Activated CD4-positive, alpha-beta T cell treated with anti-CD3 and anti-CD28 coated beads for 1 hour (primary cell): ENCODE measurements around the gene SDC1.

ENCODE experiments used
- DNase-seq: peaks from one replicate; pipeline ENCODE4 v3.0.0-alpha.2; 2020

Gene SDC1

DNA sequence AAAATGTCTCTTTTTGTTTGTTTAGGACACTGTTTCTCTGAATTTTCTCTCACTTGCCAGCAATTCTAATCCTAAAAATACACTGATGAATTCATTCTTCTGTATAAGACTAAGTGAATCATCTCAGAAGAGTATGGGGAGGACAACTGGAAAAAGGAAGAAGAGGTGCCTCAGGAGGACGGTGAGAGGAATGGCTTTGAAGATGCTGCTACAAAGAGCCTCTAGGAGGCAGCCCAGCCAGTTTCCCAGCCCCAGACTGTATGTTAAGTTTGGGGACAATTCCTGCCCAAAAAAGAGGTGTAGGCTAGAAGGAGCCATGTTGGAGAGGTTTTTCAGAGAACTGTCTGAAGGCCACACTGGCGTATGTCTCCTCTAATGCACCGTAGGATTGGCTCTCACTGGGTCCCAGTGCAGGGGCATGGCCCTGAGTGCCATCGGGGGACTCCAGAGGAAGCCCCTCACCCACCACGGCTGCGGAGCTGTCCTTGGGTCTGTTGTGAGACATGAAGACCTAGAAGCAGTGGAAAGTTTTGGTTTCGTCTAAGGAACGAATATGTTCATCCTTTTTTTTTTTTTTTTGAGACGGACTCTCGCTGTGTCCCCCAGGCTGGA, 3.1 kb upstream of the SDC1 start:
- DNase-seq: peak; percentile 3

DNA sequence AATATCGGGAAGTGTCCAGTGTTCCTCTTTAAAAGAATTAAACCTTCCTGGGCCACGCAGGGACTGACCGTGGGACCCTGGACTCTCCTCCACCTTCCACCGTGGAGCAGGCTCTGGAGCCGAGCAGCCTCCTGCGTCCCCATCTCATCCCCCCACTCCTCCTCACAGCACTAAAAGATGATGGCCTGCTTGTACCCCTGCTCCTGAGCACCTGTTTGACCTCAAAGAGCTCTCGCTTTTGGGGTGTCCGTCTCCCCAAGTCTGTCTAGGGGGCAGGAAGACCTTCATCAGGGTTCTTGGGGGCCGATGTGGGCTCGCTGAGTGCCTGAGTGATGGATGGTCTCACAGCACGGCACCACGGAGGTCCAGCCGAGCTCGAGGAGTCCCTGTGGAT, 1.2 kb upstream of the SDC1 start:
- DNase-seq: no peak

DNA sequence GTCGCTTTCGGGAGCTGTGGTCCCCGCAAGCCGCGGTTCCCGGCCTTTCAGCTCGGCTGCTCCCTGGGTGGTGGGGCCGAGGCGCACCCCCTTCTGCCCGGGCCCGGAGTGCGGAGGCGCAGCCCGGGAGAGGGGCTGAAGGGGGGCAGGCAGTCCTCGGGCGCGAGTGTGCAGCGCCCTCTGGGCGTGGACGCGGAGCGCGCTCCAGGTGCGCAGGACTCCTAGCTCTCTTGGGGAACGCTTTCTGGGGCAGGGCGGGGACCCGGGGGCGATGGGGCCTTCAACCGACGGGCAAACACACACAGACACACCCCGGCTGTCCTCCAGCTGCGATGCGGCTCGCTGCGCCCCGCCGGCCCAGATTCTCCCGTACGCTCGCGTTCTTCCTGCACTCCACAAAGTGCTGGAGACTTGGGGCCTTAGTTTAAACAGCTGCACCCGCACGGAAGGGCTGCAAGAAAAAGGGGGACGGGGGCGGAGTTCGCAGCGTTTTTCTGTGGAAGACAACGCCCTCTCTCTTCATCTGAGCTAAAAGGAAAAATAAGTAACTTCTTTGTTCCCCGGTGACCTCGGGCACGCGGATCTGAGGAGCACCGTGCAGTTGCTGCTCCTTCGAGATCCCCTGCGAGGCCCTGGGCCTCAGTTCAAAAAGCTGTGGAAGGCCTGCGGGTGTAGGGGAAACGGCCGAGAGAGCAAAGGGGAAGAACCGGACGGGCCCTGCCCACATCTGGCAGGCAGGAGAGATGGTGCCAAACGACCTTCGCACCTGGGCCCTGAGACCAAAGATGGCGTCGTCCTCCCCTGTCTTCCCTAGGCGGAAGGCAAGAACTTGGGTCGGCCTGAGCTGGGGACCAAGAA, 593 bp upstream of the SDC1 start:
- DNase-seq: no peak

DNA sequence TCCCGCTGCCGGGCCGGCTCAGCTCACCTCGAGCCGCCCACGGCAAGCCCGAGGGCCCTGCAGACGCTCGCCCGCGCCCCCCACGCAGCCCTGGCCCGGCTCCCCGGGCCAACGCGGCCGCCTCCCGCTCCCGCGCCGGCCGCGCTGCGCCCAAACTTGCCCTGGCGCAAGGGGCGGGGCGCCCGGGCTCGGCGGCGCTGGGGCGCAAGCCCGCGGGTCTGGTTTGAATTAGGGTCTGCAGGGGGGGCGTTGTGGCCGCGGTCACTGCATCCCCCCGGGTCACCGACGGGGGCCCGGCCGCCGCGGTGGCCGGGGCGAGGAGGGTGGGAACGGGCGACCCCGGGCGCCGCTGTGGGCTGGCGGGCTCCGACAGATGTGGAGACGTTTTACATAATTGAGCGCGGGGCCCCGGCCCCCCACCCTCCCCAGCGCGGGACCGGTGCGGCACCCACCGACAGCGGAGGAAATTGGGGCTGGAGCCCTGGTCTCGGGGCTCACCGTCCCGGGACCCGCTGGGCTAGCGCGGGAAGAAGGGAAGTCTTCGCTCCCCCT, 690 bp downstream of the SDC1 start:
- DNase-seq: no peak

DNA sequence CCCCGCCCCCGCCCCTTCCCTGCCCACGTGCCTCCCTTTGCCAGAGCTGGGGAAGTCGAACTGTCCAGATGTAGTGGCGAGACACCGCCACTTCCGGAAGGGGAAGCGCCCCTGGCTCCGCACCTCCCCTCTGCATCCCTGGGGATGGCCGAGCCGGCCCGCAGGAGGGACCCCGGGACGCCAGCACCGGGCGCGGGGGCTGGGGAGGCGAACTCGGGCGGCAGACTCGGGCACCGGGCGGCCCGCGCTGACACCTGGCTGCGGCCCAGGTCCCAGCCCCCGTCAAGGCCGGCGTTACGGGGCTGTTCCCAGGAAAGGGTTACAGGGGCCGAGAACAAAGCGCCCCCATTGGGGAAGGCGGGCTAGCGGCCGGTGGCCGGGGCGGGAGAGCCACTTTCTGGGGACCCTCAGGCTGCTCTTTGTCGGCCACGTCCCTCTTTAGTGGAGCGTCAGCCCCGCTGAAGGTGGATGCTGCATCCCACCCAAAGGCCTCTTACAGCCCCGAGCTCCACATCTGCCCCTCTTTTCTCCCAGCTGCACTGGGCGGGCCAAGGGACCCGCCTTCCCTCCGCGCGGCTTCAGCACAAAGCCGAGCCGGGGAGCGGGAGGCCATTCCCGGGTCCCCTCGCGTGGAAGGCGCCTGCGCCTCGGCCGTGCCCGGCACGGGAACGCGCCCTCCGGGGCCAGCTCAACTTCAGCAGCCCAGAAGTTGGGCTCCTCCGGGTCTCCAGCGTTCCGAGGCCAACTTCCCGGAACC, 1.3 kb downstream of the SDC1 start:
- no peak for DNase-seq

DNA sequence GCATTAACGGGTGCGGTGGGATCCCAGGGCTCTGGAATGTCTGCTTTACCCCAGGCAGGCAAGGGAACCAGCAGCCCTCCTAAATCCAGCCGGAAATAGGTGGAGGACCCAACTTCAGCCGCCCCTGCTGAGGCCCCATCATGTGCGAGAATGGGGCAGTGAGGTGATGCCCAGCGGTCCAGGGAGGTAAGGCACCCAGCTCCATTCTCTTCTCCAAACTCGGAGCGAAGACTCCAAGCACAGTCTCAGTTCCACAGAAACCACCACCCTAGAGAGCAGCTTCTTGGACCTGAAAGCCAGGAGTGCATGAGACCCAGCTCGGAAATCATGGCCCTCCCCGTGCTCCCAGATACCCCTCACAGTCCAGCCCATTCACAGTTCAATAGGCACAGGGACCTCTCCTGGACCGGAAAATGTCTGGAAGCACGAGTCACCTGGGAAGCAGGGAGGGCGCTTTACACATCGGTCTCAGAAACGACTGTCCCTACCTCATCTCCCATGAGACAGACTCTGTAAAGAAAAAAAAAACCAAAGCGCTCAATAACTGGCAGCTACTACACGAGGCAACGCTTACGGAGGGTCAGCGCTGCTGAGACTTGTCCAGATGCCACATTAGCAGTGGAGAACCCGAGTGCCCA, 2.0 kb downstream of the SDC1 start:
- no peak for DNase-seq

DNA sequence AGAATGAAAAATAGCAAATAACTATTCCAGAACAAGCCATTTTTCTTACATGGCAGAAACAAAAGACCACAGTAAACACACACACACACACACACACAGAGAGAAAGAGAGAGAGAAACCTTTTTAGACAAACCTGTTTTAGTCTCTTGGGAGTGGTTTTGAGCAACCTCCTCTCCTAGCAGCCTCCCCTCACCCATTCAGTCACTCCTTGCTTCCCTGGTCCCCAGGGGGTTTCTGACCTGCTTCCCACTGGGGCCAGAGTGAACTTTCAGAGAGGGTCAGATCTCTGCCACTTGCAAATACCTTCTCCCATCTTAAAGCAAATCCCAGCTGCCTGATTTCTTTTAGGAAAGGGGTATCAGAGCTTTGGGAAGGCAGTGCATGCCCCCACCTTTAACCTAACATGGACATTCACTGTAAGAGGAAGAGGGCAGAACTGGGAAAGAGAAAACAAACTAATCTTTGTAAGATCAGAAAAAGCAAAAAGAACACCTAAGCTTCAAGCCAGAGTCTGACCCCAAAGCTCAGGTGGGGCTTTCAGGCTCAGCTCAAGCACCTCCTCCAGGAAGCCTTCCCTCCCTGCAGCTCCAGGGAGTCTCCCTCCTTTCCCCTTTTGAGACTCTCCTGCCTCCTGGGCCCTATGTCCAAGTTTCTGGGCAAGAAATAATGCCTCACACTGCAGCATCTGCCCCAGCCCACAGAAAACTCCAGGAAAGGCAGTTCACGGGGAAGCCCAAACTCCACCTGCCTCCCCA, 2.7 kb downstream of the SDC1 start:
- DNase-seq: no peak

DNA sequence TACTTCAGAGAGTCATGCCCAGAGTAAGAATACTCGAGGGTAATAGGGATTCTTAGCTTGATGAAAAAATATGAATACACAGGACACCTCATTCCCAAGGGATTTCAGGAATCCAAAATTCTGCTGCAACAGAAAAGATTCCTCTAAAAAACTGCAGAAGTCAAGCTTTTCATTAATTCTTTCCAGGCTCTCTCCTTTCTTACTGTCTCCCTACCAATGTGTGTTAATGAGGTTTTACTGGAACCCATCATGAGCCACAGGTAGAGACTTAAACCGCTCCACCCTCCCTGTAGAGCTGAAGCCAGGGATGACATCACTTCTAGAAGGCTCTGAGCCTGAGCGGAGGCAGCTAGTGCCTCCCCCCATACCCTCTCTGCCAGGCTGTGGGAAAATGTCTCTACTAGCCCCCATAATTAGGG, 3.4 kb downstream of the SDC1 start:
- no peak for DNase-seq

DNA sequence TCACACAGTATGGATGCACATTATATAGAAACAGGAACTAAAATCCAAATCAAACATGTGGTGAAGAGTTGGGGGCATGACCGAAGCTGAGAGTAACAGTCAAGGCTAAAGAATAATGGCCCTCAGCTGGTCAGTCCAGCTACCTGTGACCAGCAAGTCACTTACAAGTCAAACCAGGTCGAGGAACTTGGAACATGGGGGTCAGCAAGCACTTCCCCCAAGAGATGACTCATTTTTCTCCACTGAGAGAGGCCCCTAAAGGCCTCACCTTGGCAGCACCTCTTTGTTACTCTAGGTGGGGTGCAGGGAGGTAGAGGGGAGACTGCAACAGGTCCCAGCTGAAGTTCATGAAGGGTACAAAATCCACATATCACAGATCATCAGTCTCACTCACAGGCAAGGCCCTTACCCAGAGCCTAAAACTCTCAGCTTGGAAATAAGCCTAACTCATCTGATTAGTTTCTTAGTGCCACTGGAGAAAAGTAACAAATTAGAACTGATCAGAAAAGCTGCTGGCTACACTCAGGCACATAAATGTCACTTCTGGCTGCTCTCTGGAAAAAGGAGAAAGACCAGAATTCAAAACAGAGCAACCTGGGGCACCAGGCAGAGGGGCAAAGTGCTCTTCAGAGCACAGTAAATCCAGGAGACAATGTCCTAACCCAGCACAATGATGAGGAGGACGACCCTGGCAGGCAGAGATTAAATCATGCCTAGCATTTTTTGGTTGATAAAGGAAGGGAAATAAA, 4.0 kb downstream of the SDC1 start:
- no peak for DNase-seq

DNA sequence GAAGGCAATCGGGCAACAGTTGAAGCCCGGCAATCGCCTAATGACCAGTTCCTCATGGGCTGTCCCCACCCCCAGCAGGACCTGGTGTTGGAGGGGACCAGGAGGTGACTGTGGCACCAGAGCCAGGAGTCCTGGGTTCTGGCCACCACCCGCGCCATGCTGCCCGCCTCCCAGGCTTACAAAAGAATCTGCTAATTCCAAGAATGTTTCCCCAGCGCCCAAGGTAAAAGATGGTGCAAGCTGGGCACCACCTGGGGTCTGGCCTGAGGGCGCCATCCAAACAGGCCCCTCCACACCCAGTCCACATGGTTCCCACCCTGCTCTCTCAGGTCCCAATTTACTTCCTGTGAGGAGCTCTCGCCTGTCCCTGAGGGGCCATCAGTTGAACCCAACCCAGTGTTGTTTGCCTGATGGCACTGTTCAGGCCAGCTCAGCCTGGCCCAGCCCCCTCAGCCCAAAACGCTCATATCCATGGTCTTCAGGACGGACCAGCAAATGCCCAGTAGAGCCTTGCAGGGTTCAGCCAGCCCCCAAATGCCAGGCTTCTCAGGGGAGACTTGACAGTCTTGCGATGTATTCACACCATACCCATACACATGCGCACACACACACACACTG, 5.1 kb downstream of the SDC1 start:
- DNase-seq: no peak

DNA sequence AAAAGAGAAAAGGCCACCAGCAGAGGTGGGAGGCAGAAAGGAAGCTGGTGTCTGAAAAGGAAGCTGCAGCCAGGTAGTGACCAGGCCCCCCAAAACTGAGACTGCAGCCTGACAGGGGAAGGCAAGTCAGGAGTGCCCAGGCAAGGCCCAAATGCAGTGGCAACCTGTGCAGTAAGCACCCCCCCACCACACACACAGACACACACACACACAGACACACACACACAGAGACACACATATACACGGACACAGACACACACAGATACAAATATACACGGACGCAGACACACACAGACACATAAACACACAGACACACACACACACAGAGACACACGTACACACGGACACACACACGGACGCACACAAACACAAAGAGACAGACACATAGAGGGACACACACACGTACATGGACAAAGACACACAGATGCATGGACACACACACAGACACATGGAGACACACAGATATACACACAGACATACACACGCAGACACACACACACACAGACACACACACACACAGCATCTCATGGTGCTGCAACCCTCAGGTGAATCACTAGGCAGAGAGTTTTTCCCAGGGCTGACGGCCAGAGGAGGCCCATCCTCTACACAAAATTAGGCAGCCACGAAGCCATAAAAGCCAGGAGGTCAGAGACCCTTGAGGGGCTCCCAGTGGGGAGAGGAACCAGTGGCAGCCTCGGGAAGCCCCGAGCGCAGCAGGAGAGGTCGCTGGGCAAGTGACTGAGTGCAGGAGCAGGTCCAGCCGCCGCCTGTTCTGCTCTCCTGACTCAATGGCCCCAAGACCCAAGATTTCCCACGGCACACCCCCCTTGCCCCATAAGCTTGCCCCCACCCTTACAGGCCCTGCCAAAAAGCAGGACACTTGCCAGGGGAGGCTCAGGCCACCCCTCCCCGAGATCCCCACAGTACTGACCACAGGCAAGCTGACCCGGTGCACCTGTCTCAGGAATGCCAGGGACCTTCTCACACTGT, 6.3 kb downstream of the SDC1 start:
- DNase-seq: no peak

DNA sequence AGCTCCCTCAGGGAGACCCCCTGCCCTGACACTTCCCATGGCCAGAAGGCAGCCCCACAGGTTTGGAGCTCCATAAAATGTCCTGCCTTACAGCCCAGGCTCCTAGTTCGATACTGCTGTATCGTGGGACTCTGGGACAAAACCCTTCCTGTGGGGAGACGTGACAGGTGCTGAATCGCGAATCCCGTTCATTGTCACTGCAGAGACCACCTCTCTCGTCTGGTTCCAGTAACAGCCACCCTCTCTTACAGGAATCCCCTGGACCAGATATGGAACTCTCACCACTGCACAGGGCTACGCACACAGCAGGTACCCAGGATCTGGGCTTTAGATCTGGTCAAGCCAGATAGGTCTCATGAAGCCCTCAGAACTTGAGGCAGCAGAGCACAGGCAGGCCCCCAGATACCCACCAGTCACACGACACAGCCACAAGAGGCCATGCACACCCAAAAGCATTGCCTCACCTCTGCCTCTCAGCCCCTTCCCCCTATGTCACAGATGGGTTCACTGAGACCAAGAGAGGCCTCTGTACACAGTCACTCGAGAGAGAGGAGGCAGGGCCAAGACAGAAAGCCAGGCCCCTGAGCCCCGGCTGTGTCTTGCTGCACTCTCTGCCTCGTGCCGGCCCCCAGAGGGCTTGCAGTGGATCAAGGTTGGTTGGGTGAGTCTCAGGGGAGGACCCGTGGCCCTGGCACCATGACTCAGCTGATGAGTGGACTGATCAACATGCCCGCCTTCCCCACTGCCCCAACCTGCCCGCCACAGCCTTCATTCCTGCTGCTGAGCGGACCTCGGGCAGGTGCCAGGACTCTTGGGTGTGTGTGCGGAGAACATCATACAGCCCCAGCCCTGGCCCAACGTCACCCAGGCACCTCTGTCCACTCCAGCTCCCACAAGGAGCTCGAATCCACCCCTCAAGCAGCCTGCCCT, 7.6 kb downstream of the SDC1 start:
- no peak for DNase-seq

DNA sequence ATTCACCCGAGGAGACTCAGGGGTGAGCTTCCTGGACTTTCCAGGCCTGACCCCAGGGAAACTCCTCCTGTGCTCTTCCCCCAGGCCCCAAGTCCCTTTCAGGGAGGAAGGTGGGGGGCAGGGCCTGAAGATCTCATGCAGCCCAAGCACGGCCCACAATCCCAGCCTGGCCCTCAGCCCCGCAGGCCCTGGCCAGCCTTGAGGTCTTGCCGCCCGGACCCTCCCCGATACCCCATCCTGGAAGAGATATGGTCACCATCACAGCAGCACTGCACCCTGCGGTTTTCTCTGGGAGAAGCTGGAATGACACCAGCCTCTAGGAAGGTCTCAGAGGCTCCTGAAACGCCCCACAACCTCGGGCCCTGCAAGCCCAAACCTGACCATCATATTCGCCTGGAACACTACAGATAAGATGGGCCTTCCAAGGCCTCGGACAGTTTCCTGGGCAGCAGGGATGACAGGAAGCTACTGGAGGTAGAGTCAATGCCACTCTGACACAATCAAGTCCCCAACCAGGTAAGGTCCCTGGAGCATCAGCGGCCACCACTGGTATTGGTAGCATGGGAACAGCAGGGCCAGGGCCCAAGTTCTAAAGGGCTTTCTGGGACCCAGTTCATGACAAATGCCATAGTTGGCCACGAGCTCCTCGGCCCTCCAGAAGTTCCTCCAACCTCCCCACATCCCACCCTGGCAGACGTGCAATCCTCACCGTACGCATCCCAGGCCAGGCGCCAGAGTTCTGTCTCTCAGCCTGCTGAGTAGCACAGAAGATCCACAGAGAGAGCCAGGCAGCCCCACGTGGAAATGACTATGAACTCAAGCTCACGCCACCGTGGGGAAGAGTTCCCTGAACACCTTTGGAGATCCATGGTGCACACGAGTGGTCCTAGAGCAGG, 8.6 kb downstream of the SDC1 start:
- DNase-seq: no peak

DNA sequence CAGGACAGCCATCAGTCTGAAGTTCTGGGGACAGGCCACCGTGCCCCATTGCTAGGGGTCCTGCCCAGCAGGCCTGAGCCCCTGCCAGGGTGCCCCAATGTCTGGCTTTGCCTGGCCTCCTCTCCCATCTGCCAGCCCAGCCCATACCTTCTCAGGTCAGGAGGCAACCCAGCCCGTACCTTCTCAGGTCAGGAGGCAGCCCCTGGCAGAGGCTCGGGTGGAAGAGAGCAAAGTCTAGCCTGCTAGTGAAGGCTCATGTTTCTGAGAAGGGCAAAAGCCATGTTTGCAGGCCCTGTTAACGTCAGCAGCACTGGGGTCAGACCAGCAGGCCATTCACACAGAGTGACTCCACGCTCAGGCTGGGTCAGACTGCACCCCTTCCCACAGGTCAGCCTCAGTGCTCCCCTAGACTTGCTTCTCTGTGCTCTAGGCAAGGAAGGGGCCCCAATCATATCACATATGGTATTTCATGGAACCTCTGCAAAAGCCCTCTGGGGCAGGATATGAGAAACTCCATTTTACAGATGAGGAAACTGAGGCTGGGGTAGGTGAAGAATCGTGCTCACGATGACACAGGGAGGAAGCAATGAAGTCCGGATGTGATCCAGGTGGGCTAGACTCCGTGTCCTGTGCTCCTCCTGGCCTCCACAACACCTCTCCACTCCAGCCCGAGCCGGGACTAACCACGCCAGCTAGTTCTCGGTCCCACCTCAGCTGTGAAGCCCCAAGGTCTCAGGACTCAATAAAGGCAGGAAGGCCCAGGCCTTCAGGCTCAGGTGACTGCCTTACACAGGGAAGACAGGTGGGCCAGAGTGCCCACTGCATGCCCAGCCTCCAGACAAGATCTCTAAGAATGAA, 9.5 kb downstream of the SDC1 start:
- DNase-seq: no peak

DNA sequence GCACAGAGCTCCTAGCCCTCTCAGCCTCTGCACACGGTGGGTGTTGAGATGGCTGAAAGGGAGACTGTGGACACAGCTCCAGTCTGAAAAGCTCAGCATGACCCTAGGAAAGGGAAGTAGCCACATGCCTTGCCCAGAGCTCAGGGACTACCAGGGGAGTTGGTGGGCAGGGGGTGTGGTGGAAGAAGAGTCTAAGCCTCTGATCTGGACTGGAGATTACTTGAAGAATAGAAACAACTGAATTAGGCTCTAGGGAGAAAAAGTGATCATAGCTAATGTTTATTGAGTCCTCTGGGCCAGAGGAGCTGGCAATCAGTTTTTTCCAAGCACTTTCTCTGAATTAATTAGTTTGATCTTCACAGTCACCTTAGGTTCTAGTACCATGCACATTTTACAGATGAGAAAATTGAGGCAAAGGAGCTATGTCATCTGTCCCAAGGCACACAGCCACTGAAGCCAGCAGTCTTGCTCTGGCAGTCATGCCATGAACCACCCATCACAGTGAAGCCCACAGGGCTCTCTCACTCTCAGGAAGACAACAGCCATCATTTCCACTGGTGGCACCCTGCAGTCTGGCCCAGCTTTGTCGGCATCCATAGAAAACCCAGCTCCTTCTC, 10.3 kb downstream of the SDC1 start:
- no peak for DNase-seq
